Measurements from ENCODE around the gene GJD3.

- TF ChIP-seq CTCF (IDR thresholded peaks at IDR 0.05 in 4 of 5, conservative IDR thresholded peaks at IDR 0.05 in 1 of 5) = no peak
- TF ChIP-seq POLR2A (IDR thresholded peaks at IDR 0.05) = no peak
These were observed 6.9 kb upstream of the GJD3 start for GRCh38 chr17:40371261-40371929.
